Suppressor macrophage treated with lipopolysaccharide for 1 hour (primary cell): ENCODE results near the gene ACOT12.
"Not testable (repeated sequence)": the region's sequence is repeated elsewhere in the genome, so short reads cannot be mapped to it uniquely, and the experiment has no call there.

Source experiments
- DNase-seq, 3 donors: peaks; one replicate each; pipeline ENCODE4 v3.0.0-alpha.2; 2020 to 2022

Gene ACOT12

GRCh38 chr5:81393783-81394718, at the start of gene ACOT12:
Gene ACOT12, minus strand, starts transcription at chr5:81394134. Its CDS starts 20 bp downstream, at chr5:81394114.
- peak in 2 of 3 donors; percentile 29 to 55 for DNase-seq

DNA sequence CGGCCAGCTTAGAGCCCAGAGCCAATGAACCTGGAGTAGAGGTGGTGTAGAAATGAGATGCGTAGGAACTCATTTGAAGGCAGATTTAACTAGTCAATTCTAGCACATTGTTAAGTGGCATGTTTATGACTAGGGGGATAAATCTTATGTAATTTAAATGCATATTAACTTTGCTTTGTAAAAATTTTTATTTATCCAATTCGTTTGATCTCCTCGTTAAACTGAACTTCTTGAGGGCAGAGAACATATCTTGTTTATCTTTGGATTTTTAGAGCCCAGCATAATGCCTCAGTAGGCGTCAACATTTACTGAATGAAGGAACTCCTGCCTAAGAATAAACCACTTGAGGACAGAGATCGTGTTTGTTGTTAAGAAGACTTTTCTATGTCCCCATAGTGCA, 41.1 kb upstream of the ACOT12 start:
- DNase-seq = no peak

DNA sequence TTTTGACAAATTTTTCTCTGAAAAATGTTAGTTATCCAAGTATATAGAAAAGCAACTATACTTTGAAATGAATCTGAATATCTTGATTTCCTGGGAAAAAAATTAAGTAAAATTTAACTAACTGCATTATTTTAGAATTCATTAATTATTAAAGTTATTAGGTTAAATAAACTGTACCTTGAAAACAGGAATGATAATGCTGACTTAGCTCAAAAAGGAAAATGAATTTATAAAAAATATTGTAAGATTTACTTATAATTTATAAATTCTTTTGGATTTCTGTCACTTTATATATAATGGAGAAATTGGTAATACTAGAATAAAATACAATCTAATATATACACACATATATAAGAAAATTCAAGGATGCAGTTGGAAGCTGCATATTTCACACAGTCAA, 36.1 kb upstream of the ACOT12 start:
- DNase-seq = no peak

DNA sequence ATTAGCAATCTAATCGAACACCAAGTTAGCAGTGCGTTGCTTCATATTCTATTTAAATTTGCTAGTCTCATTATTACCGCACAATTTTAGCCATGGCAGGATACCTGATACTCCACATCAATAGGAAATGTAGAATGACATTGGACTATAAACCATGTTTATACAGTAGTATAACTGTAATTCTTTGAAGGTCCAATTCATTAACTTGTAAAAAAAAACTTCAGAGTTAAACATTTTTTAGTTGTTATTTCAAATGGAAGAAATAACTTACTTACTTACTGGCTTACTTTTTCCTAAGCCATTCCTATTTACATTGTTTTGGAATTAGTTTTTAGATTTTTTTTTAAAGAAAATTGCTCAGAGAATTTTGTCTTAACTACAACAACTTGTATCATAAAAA, 35.4 kb upstream of the ACOT12 start:
- DNase-seq = no peak

- DNase-seq = no peak
Measured at GRCh38 chr5:81428861-81429260, 34.9 kb upstream of the ACOT12 start.

- DNase-seq = peak; percentile 45 to 62 (median 60)
Measured at GRCh38 chr5:81428446-81428845, 34.5 kb upstream of the ACOT12 start.

DNA sequence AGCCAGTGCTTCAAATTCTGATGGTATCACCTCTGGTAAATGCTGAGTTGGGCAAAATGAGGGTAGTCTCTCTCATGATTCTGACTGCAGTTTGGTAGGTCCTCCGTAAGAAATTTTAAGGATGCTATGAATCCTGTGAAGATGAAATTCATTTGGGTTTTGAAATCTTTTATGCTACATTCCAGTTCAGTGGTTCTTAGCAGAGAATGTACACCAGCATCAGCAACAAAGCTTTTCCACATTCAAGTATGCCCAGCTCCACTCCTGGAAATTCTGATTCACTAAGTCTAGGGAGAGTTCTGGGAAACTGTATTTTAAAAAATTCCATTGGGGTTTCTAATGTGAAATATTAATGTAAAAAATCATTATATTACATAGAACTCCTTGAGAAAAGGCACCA, 33.6 kb upstream of the ACOT12 start:
- DNase-seq = no peak

GRCh38 chr5:81426359-81427030, 32.6 kb upstream of the ACOT12 start:
- DNase-seq = peak; percentile 26 to 71 (median 61)

GRCh38 chr5:81425569-81425968, 31.6 kb upstream of the ACOT12 start:
- DNase-seq = peak; percentile 36 to 73 (median 68)

- DNase-seq = no peak
Measured at GRCh38 chr5:81424728-81425127, 30.8 kb upstream of the ACOT12 start.

GRCh38 chr5:81422671-81423070, 28.7 kb upstream of the ACOT12 start:
- peak in 2 of 3 donors; percentile 30 to 33 for DNase-seq

- peak; percentile 67 to 81 (median 79) for DNase-seq
Measured at GRCh38 chr5:81420039-81420667, 26.2 kb upstream of the ACOT12 start.

- no peak for DNase-seq
Measured at GRCh38 chr5:81418606-81419005, 24.7 kb upstream of the ACOT12 start.

DNA sequence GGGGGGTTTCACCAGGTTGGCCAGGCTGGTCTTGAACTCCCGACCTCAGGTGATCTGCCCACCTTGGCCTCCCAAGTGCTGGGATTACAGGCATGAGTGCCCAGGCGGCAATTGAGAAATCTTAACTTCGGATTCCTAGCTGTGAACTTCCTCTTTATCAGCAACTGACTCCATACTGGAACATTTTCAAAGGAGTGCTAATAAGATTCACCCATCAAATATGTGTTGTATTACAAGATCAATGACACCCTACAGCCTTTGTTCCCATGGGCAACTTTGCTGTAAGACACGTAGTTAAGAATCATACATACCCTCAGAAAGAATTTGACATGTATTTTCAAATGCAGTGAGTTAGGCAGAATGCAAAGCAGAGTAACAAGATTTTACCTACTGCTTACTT, 23.1 kb upstream of the ACOT12 start:
- DNase-seq = no peak

DNA sequence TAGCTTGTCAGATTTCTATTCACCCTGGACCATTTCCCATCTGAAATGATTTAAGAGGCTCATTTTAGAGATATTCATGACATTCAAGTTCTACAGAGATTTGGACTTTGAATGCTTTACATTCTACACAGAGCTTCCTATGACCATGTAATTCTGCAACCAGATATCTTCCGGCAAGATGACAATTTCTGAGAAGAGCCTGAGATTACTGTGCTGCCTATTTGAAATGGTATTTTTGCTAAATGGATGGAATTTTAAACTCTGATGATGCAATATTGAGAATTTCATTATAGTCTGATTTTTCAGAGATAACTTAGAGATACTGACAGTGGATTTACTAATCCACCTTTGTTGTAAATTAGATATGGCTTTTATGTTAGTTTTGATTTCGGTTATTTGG, 16.0 kb upstream of the ACOT12 start:
- DNase-seq = no peak

DNA sequence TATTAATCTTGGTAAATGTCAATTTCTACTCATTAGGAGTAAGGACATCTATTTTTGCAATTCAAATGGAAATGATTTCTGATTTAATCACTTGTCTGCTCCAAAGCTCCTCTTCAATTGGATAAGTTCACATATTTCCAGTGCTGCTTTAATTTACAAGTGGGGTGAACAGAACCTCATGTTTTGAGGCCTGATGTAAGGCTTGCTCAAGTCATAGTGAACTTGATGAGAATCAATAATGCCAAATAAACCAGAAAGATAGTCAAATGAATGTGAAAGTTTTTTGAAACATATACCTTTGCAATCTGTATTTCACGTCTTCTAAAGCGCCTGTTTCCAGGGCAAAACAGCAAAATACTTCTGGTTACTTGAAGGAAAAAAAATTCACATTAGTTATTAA, 15.4 kb upstream of the ACOT12 start:
- DNase-seq = no peak

GRCh38 chr5:81408496-81408895, 14.6 kb upstream of the ACOT12 start:
- DNase-seq = no peak

GRCh38 chr5:81407811-81408210, 13.9 kb upstream of the ACOT12 start:
- DNase-seq = not testable (repeated sequence)

- DNase-seq = no peak
Measured at GRCh38 chr5:81405126-81405891, 11.4 kb upstream of the ACOT12 start.

- no peak for DNase-seq
Measured at GRCh38 chr5:81402192-81402930, 8.4 kb upstream of the ACOT12 start.

GRCh38 chr5:81401266-81401665, 7.3 kb upstream of the ACOT12 start:
- no peak for DNase-seq

DNA sequence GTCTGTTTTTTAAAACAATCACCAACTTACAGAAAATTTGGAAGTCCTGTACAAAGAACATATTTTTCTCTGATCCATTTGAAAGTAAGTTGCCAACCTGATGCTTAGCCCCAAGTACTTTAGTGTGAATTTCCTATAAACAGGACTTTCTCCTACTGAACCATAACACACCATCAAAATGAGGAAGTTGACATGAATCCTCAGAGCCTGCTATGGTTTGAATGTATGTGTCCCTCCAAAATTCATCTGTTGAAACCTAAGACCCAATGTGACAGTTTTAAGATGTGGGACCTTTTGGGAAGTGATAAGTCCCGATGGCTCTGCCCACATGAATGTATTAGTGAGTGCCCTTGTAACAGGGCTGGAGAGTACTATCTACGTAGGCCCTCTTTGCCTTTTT, 6.4 kb upstream of the ACOT12 start:
- DNase-seq = peak in 2 of 3 donors; percentile 25 to 35
